ENCODE data around the gene POLR3B.

The POLR3B gene

DNA sequence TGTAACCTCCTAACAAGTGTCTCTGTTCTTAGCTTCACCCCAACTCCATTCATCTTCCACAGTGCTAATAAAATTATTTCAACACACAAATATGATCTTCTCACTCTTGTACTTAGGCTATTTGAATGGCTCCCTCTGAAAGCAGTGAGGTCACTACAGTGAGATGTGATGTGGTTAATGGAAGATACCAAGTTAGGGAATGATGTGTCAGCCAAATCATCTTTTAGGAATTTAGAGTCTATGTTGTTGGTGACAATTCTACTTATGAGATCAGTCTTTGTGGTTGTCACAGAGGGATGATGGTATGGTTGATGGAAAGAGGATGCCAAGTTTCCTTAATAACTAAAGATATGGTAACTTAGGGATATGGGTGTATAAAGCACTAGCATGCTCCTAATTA is 57.6 kb downstream of the POLR3B start:
- Mint-ChIP-seq H3K27ac (no peak overlapping the region), H3K4me3 (no peak overlapping the region), H3K9me3 (no peaks in the 10 kb centered on the region), H3K36me3 (ENCODE audit: low read depth) (peaks cover 88% of the 10 kb centered on the region), H3K4me1 (ENCODE audit: low read depth) (no peaks in the 10 kb centered on the region), H3K27me3 (no peaks in the 10 kb centered on the region)
- no peak for DNase-seq

DNA sequence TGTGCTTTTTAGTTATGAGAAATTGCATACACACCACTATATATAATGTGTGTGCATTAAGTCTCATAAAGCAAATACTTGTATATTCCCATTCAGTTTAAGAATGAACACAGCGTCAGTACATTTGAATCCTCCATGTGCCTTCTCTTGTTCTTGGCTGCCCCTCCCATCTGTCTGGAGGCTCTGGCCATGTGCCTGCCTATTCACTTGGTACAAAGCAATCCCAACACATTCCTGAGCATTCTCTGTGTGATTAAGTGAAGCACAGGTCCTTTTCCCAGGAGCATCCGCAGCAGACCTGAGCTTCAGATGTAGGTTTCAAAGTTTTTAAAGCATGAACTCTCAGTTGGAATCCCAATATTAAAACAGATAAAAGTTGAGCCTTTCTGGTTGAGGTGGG is 58.7 kb downstream of the POLR3B start:
- DNase-seq, result no peak
- H3K4me1 Mint-ChIP-seq (ENCODE audit: low read depth), result no peaks in the 10 kb centered on the region
- H3K27ac Mint-ChIP-seq, result no peak overlapping the region
- no peak overlapping the region for H3K4me3 Mint-ChIP-seq
- H3K36me3 Mint-ChIP-seq (ENCODE audit: low read depth), result peaks cover 83% of the 10 kb centered on the region
- no peaks in the 10 kb centered on the region for H3K9me3 Mint-ChIP-seq
- H3K27me3 Mint-ChIP-seq, result no peaks in the 10 kb centered on the region

DNA sequence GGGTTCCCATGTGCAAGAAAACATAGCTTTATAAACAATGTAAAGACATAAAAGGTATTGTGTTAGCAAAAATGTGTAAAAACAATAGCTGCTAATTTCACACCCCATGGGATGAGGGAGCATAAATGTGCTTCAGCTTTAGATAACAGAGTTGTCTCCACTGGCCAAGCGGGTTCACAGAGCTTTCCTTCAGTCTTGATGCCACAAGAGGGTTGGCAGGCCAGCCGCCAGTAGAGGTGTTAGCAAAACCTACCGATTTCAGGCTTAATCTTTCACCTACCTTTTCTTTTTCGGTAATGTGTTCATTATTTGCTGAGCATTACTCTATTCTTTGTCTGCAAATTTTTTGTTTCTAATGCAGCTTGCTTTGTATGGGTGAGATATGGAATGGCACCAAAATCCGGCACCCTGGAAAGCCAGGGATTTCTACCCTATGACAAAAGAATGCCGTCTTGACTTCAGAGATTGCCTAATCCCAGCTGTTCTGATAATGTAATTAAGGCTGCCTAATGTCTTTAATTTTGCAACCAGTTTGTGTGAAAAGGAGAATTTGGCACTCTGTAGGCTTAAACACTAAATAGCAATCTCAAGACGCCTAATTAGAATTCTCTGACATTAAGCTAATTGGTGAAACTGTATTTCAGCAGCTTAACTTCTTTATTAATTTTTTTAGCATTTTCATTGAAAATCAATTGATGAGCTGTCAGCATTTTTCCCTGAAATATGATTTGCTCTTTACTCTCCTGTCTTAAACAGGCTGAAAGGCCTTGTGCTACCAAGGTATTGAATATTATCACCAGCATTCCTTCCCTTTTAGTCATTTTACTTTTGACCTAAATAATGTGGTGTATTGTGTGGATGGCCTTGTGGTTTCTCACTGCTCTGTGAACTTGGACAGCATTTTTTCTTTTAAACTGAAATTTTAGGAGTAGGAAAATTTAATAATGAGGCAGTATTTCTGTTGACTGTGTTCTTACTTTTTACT is 60.7 kb downstream of the POLR3B start:
- H3K4me1 Mint-ChIP-seq (ENCODE audit: low read depth), result no peaks in the 10 kb centered on the region
- H3K4me3 Mint-ChIP-seq, result no peak overlapping the region
- no peaks in the 10 kb centered on the region for H3K9me3 Mint-ChIP-seq
- peaks cover 76% of the 10 kb centered on the region for H3K36me3 Mint-ChIP-seq (ENCODE audit: low read depth)
- no peaks in the 10 kb centered on the region for H3K27me3 Mint-ChIP-seq
- H3K27ac Mint-ChIP-seq, result no peak overlapping the region
- DNase-seq, result no peak

DNA sequence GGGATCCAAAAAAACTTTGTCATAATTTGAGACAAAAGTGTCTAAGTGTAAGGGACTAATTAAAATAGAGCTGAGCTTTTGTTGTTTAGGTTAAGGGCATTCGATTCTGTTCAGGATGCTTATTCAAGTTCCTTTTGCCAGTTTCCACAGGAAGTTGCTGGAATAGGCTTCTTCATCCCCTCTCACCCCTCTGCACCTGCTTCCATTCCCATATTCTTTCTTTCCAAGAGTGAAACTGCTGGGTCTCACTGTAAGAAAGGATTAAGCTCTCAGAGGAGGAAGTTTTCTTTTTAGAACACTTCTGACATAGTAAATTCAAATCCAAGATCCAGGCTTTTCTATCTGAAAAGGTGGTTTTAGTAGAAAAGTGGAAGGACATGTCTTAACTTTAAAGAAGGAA is 61.4 kb downstream of the POLR3B start:
- no peak for DNase-seq
- no peak overlapping the region for H3K27ac Mint-ChIP-seq
- H3K36me3 Mint-ChIP-seq (ENCODE audit: low read depth), result peaks cover 73% of the 10 kb centered on the region
- H3K9me3 Mint-ChIP-seq, result no peaks in the 10 kb centered on the region
- H3K27me3 Mint-ChIP-seq, result no peaks in the 10 kb centered on the region
- no peak overlapping the region for H3K4me3 Mint-ChIP-seq
- H3K4me1 Mint-ChIP-seq (ENCODE audit: low read depth), result no peaks in the 10 kb centered on the region

DNA sequence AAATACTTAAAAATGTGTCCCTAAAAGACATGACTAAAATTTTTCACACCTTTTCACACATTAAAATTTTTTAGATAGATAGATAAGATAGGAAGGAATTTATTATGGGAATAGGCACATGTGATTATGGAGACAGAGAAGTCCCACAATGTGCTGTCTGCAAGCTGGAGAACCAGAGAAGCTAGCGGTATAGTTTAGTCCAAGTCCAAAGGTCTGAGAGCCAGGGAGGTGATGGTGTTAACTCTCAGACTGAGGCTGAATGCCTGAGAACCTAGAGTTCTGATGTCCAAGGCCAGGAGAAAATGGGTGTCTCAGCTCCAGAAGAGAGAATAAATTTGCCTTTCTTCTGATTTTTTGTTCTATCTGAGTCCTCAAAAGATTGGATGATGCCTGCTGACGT is 65.7 kb downstream of the POLR3B start:
- H3K4me1 Mint-ChIP-seq (ENCODE audit: low read depth), result no peaks in the 10 kb centered on the region
- H3K9me3 Mint-ChIP-seq, result no peaks in the 10 kb centered on the region
- H3K27me3 Mint-ChIP-seq, result no peaks in the 10 kb centered on the region
- H3K27ac Mint-ChIP-seq, result no peak overlapping the region
- H3K36me3 Mint-ChIP-seq (ENCODE audit: low read depth), result peaks cover 56% of the 10 kb centered on the region
- no peak for DNase-seq
- H3K4me3 Mint-ChIP-seq, result no peak overlapping the region

DNA sequence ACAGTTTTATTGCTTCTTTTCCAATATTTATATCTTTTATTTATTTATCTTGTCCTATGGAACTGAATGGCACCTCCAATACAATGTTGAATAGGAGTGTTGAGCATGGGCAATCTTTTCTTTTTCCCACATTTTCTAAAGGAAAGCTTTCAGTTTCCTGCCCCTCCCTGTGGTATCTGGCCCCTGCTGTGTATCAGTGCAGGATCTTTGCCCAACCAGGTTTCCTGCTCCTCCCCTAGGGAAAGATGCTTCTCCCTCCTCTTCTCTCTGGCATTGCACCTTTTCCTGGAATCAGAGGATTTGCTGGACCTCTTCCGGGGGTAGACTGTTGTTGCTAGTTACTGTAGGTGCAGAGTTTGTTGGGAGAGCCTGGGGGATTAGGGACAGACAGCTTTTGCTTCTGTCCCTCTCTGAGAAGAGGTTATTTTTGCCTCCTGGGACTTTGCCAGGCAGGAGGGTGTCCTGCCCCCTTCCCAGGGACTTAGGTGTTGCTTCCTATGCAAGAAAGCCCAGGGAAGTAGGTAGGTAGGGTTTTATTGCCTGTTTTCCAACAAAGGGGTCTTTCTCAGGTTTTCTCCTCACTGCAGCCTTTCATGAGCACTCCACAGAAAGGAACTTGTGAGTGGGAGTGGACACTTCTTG is 67.6 kb downstream of the POLR3B start:
- no peak overlapping the region for H3K27ac Mint-ChIP-seq
- no peak for DNase-seq
- H3K9me3 Mint-ChIP-seq, result no peaks in the 10 kb centered on the region
- H3K27me3 Mint-ChIP-seq, result no peaks in the 10 kb centered on the region
- H3K4me1 Mint-ChIP-seq (ENCODE audit: low read depth), result no peaks in the 10 kb centered on the region
- no peak overlapping the region for H3K4me3 Mint-ChIP-seq
- H3K36me3 Mint-ChIP-seq (ENCODE audit: low read depth), result peaks cover 61% of the 10 kb centered on the region

DNA sequence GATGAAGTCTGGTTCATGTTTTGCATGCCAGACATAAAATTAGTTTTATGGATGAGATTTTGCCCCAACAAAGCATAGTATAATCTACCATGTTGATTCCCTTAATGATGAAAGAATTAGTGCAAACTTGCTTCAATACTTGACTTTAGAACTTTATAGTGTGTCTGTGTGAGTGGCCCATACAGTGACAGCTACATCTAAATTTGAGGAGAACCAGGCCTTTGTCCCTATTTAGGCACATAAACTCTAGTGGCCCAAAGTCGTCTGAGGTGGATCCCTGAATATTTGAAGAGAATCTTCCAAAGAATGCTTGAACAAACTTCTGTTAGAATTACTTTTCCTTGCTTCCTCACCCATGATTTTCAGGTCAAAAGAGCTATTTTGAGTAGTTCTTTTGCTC is 70.4 kb downstream of the POLR3B start:
- no peak overlapping the region for H3K27ac Mint-ChIP-seq
- no peak for DNase-seq
- no peak overlapping the region for H3K4me3 Mint-ChIP-seq
- peaks cover 68% of the 10 kb centered on the region for H3K36me3 Mint-ChIP-seq (ENCODE audit: low read depth)
- H3K9me3 Mint-ChIP-seq, result no peaks in the 10 kb centered on the region
- no peaks in the 10 kb centered on the region for H3K4me1 Mint-ChIP-seq (ENCODE audit: low read depth)
- H3K27me3 Mint-ChIP-seq, result no peaks in the 10 kb centered on the region

DNA sequence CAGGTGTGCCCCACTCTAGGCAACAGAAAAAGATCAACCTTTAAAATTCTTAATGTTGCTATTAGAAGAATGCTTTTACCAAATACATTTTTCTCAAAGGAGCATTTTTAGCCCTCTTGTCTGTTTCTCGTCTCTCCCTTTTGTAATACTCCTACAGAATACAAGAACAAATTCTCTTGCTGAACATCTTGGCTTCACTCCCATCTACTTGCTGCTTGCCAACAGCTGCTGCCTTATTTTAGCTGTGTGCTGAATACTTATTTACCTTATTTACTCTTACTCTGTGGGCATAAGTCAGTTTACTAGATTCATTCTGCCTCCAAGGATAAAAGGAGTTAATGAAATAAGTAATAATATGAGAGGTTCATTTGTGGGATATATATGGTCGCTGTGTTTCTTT is 70.8 kb downstream of the POLR3B start:
- Mint-ChIP-seq H3K27me3 (no peaks in the 10 kb centered on the region), H3K4me3 (no peak overlapping the region), H3K9me3 (no peaks in the 10 kb centered on the region), H3K4me1 (ENCODE audit: low read depth) (no peaks in the 10 kb centered on the region), H3K36me3 (ENCODE audit: low read depth) (peaks cover 67% of the 10 kb centered on the region), H3K27ac (no peak overlapping the region)
- DNase-seq, result no peak

DNA sequence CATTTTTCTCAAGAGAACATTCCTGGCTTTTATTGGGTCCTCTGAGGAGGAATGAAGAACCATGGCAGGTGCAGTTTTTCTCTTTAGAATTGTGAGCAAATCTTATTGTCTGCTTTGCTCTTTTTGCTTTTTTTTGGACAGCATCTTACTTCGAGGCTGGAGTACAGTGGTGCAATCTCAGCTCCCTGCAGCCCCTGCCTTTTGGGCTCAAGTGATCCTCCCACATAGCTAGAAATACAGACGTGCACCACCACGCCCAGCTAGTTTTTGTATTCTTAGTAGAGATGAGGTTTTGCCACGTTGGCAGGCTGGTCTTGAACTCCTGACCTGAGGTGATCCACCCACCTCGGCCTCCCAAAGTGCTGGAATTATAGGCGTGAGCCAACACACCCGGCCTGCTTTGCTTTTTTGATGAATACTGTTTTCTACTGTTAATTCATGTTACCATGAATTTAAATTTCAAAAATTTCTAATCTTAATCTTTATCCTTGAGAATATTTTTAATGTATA is 71.5 kb downstream of the POLR3B start:
- no peaks in the 10 kb centered on the region for H3K4me1 Mint-ChIP-seq (ENCODE audit: low read depth)
- H3K4me3 Mint-ChIP-seq, result no peak overlapping the region
- DNase-seq, result no peak
- no peaks in the 10 kb centered on the region for H3K27me3 Mint-ChIP-seq
- H3K36me3 Mint-ChIP-seq (ENCODE audit: low read depth), result peaks cover 70% of the 10 kb centered on the region
- no peaks in the 10 kb centered on the region for H3K9me3 Mint-ChIP-seq
- H3K27ac Mint-ChIP-seq, result no peak overlapping the region

DNA sequence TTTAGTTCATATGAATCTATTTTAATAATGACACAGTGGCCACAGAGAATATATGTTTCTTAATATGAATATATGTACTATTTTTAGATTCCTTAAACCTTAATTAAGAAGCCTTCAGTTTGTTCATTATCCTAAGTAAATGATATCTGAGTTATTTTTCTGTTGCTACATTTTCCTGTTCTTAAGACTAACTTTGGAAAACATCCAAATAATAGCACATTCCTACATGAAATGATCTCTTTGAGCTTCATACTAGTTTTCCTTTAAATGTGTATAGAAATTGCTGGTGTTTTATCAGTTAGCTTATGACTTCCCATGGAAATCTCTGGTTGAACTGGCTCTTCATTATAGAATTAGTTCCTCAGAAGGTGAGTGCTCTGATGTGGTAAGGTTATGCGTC is 72.1 kb downstream of the POLR3B start:
- no peak for DNase-seq
- Mint-ChIP-seq H3K4me1 (ENCODE audit: low read depth) (no peaks in the 10 kb centered on the region), H3K27ac (no peak overlapping the region), H3K36me3 (ENCODE audit: low read depth) (peaks cover 72% of the 10 kb centered on the region), H3K4me3 (no peak overlapping the region), H3K27me3 (no peaks in the 10 kb centered on the region), H3K9me3 (no peaks in the 10 kb centered on the region)

DNA sequence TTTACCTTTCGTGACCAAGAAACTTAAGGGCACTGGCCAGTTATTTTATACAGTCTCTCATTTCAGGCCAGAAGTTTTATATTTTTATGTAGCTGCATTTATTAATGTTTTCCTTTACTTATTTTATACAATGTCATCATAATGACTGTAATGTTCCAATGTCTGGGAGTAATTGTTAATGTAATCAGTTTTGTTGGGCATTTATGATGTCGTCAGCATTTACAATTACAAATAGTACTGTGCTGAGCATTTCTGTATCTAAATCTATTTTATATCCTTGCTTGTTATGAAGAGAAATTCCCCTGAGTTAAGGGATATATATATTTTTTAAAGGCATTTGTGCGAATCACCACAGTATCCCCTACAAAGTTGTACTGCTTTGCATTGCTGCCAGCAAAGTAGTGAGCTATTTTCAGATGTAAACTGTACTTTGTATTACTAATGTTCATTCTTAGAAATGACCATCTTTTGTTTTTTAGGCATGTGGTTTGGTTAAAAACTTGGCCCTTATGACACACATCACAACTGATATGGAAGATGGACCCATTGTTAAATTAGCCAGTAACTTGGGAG is 74.4 kb downstream of the POLR3B start:
- DNase-seq, result no peak
- H3K9me3 Mint-ChIP-seq, result no peaks in the 10 kb centered on the region
- H3K36me3 Mint-ChIP-seq (ENCODE audit: low read depth), result peaks cover 90% of the 10 kb centered on the region
- H3K4me3 Mint-ChIP-seq, result no peak overlapping the region
- no peak overlapping the region for H3K27ac Mint-ChIP-seq
- H3K4me1 Mint-ChIP-seq (ENCODE audit: low read depth), result no peaks in the 10 kb centered on the region
- no peaks in the 10 kb centered on the region for H3K27me3 Mint-ChIP-seq

DNA sequence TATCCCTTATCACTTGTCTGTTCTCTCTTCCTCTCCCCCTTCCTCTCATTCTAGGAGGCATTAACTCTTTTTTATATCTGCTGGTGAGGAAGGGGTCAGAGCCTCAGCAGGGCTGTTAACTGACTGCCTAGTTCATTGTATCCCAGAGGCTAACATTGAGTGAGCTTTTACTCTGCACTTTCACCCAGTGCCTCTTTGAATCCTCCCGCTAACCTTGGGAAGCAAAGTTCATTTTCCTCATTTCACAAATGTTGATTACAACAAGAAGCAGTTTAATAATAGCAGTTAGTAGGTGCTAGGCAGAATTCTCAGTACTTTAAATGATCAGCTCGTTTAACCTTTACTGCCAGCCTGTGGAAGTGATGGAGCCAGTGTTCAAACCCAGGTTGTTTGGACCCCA is 75.5 kb downstream of the POLR3B start:
- H3K36me3 Mint-ChIP-seq (ENCODE audit: low read depth), result peaks cover 90% of the 10 kb centered on the region
- no peak overlapping the region for H3K4me3 Mint-ChIP-seq

DNA sequence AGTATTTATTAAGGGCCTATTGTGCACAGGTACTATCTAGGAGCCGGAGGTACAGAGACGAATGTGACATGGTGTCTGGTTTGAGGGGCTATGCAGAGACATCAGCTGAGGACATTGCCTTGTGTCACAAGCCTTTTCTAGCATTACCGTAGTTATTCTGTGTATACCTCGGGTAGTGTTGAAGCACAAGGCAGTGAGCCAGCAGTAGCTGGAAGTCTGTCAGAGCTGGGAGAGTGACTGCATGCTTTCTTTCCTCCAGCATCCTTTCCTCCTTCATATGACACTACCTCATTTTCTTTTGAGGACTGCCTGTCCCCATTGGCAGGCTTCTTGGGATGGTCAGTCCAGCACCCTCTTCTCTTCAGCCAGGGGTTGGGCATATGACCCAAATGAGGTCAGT is 77.0 kb downstream of the POLR3B start:
- Mint-ChIP-seq H3K27ac (no peak overlapping the region), H3K27me3 (no peaks in the 10 kb centered on the region), H3K36me3 (ENCODE audit: low read depth) (peaks cover 88% of the 10 kb centered on the region), H3K9me3 (no peaks in the 10 kb centered on the region), H3K4me1 (ENCODE audit: low read depth) (no peaks in the 10 kb centered on the region), H3K4me3 (no peak overlapping the region)
- no peak for DNase-seq

More for the DNA sequence above, 75.5 kb downstream of the POLR3B start:
- Mint-ChIP-seq H3K27ac (no peak overlapping the region), H3K27me3 (no peaks in the 10 kb centered on the region), H3K9me3 (no peaks in the 10 kb centered on the region), H3K4me1 (ENCODE audit: low read depth) (no peaks in the 10 kb centered on the region)
- no peak for DNase-seq

DNA sequence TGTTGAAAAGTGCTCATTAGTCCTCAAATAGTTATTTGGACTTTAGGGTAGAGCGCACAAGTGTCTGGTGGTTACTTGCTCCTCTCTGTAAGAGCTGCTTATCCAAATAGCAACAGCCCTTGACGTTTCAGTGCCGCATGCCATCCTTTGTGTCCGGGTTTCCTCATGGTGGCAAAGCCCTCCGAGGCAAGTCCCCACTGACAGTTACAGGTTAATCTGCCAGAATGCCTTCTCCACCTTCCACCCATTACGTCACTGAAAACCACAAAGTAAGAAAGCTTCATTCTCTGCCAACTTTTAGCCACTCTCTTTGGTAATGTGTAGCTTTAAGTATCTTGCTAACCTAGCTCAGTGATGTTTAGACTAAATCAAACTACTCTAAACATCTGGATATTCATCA is 78.6 kb downstream of the POLR3B start:
- no peak overlapping the region for H3K4me3 Mint-ChIP-seq
- no peaks in the 10 kb centered on the region for H3K9me3 Mint-ChIP-seq
- H3K4me1 Mint-ChIP-seq (ENCODE audit: low read depth), result no peaks in the 10 kb centered on the region
- no peak overlapping the region for H3K27ac Mint-ChIP-seq
- no peak for DNase-seq
- H3K27me3 Mint-ChIP-seq, result no peaks in the 10 kb centered on the region
- H3K36me3 Mint-ChIP-seq (ENCODE audit: low read depth), result peaks cover 87% of the 10 kb centered on the region

DNA sequence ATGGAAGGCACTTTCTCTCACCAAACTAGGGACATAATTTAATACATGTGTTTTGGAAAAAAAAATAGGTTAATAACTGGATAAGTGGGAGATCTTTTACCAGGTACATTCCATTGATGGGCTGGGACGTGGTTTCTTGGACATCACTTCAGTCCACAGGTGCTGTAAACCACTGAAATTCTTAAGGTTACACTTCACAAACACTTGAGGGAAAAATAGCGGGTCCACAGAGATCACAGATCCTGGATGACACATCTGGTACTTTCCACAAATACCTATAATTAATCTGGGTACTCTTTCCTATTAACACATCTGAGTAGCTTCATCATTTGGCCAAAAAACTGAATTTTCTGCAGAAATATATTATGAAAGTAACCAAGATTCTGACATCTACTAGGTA is 85.0 kb downstream of the POLR3B start:
- Mint-ChIP-seq H3K27ac (no peak overlapping the region), H3K27me3 (no peaks in the 10 kb centered on the region), H3K4me1 (ENCODE audit: low read depth) (no peaks in the 10 kb centered on the region), H3K4me3 (no peak overlapping the region), H3K36me3 (ENCODE audit: low read depth) (peaks cover 75% of the 10 kb centered on the region), H3K9me3 (no peaks in the 10 kb centered on the region)
- DNase-seq, result no peak

All from activated T-cell treated with anti-CD3 and anti-CD28 coated beads, Interleukin-2, amount 50 U/mL, for 24 hours (primary cell).